DND-41 (cell line): Measurements from ENCODE around the gene PAMR1.
"Not testable (repeated sequence)": the region's sequence is repeated elsewhere in the genome, so short reads cannot be mapped to it uniquely, and the experiment has no call there.

Experiments
- ATAC-seq: fragments of 200-7000 bp; cut with Tn5 transposase; 3 replicates; pipeline ENCODE4 v1.9.1; 2021; ENCODE audit warnings: low read depth; ENCODE audit not compliant: insufficient read depth
- DNase-seq: peaks from one replicate; pipeline ENCODE4 v3.0.0-alpha.2; 2020
- H2AFZ ChIP-seq: 2 replicates; pipeline ENCODE4 v1.6.0; 2012; ENCODE audit warnings: low read depth, low read length
- H3K27ac ChIP-seq: 2 replicates; pipeline ENCODE4 v1.5.1; 2012; ENCODE audit warnings: low read length, inconsistent platforms
- H3K27me3 ChIP-seq: fragments of 200-600 bp; sonication (generic); 2 replicates; pipeline ENCODE4 v1.6.0; 2012; ENCODE audit warnings: low read length, mild to moderate bottlenecking, inconsistent platforms; ENCODE audit not compliant: insufficient read depth, poor library complexity
- H3K36me3 ChIP-seq: 2 replicates; pipeline ENCODE4 v1.5.1; 2012; ENCODE audit warnings: low read length, inconsistent platforms; ENCODE audit not compliant: insufficient read depth
- H3K4me1 ChIP-seq: 2 replicates; pipeline ENCODE4 v1.5.1; 2012; ENCODE audit warnings: mild to moderate bottlenecking, low read length; ENCODE audit not compliant: insufficient read depth
- H3K4me2 ChIP-seq: 2 replicates; pipeline ENCODE4 v1.6.0; 2012; ENCODE audit warnings: mild to moderate bottlenecking, moderate library complexity, low read length, inconsistent platforms; ENCODE audit not compliant: insufficient read depth
- H3K4me3 ChIP-seq, 2 experiments: fragments of 200-600 bp in 1 of 2; shearing (Covaris generic) in 1 of 2; 2 replicates each; pipeline ENCODE4 v1.5.1; 2012 to 2016; ENCODE audit warnings: inconsistent platforms in 2 of 2, low read length in 2 of 2, mild to moderate bottlenecking in 2 of 2, low read depth in 1 of 2, moderate library complexity in 1 of 2
- H3K79me2 ChIP-seq: 2 replicates; pipeline ENCODE4 v1.6.0; 2012; ENCODE audit warnings: low read length, inconsistent platforms; ENCODE audit not compliant: insufficient read depth
- H3K9ac ChIP-seq: 2 replicates; pipeline ENCODE4 v1.6.0; 2012; ENCODE audit warnings: low read depth, mild to moderate bottlenecking, inconsistent platforms, low read length, moderate library complexity
- H3K9me3 ChIP-seq: 2 replicates; pipeline ENCODE4 v1.5.1; 2012; ENCODE audit warnings: low read length, moderate library complexity, mild to moderate bottlenecking, inconsistent platforms; ENCODE audit not compliant: insufficient read depth, severe bottlenecking
- H4K20me1 ChIP-seq: 2 replicates; pipeline ENCODE4 v1.6.0; 2012; ENCODE audit warnings: low read length; ENCODE audit not compliant: insufficient read depth
- EZH2 ChIP-seq: IDR thresholded peaks from 3 replicates; pipeline ENCODE4 v1.6.1; 2012; ENCODE audit warnings: borderline replicate concordance, low read depth, mild to moderate bottlenecking, moderate library complexity, low read length, inconsistent platforms; ENCODE audit not compliant: severe bottlenecking
- TF ChIP-seq, protein P1 (sequence below): IDR thresholded peaks from 2 replicates; pipeline ENCODE4 v1.5.1; 2012; ENCODE audit warnings: borderline replicate concordance, low read length, moderate library complexity, mild to moderate bottlenecking; ENCODE audit not compliant: poor library complexity, severe bottlenecking; ENCODE audit errors: extremely low read depth

PAMR1 gene

GRCh38 chr11:35523861-35524260 lies 1.6 kb downstream of the PAMR1 start:
- Histone ChIP-seq H3K4me3 (no peak overlapping the region), H3K4me1 (no peaks in the 10 kb centered on the region), H3K27ac (no peak overlapping the region), H3K4me2 (no peak overlapping the region), H3K9ac (no peak overlapping the region), H3K36me3 (no peaks in the 10 kb centered on the region), H3K79me2 (no peaks in the 10 kb centered on the region), H3K27me3 (peaks cover 18% of the 10 kb centered on the region), H4K20me1 (no peaks in the 10 kb centered on the region), H3K9me3 (no peaks in the 10 kb centered on the region), H2AFZ (no peak overlapping the region)
- DNase-seq (no peak), ATAC-seq (no peak)
- TF ChIP-seq EZH2: no peak
- TF ChIP-seq, protein P1, sequence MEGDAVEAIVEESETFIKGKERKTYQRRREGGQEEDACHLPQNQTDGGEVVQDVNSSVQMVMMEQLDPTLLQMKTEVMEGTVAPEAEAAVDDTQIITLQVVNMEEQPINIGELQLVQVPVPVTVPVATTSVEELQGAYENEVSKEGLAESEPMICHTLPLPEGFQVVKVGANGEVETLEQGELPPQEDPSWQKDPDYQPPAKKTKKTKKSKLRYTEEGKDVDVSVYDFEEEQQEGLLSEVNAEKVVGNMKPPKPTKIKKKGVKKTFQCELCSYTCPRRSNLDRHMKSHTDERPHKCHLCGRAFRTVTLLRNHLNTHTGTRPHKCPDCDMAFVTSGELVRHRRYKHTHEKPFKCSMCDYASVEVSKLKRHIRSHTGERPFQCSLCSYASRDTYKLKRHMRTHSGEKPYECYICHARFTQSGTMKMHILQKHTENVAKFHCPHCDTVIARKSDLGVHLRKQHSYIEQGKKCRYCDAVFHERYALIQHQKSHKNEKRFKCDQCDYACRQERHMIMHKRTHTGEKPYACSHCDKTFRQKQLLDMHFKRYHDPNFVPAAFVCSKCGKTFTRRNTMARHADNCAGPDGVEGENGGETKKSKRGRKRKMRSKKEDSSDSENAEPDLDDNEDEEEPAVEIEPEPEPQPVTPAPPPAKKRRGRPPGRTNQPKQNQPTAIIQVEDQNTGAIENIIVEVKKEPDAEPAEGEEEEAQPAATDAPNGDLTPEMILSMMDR: no peak

GRCh38 chr11:35523331-35523768 lies 2.1 kb downstream of the PAMR1 start:
- Histone ChIP-seq H3K4me1 (no peaks in the 10 kb centered on the region), H2AFZ (no peak overlapping the region), H3K27me3 (peaks cover 14% of the 10 kb centered on the region), H4K20me1 (no peaks in the 10 kb centered on the region), H3K4me3 (no peak overlapping the region), H3K27ac (no peak overlapping the region), H3K36me3 (no peaks in the 10 kb centered on the region), H3K9ac (no peak overlapping the region), H3K79me2 (no peaks in the 10 kb centered on the region), H3K9me3 (no peaks in the 10 kb centered on the region), H3K4me2 (no peak overlapping the region)
- DNase-seq (no peak), ATAC-seq (no peak)
- TF ChIP-seq, protein P1: no peak
- no peak for TF ChIP-seq EZH2

DNA sequence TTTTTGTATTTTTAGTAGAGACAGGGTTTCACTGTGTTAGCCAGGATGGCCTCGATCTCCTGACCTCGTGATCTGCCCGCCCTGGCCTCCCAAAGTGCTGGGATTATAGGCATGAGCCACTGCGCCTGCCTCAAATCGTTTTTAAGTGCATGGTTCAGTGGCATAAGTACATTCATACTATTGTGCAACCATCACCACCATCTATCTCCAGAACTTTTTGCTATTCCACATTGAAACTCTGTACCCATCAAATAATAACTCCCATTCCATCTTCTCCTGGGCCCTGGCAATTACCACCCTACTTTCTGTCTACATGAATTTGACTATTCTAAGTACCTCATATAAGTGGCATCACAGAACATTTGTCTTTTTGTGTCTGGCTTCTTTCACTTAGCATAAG lies 3.3 kb downstream of the PAMR1 start:
- not testable (repeated sequence) for H4K20me1 ChIP-seq, H3K4me2 ChIP-seq, ATAC-seq, H3K4me3 ChIP-seq, H3K79me2 ChIP-seq, DNase-seq, H3K9me3 ChIP-seq, H3K36me3 ChIP-seq, H3K27ac ChIP-seq, H3K4me1 ChIP-seq, H2AFZ ChIP-seq, H3K9ac ChIP-seq
- H3K27me3 ChIP-seq: peaks cover 16% of the 10 kb centered on the region

- ATAC-seq (no peak), DNase-seq (no peak)
- H3K4me2 ChIP-seq: no peak overlapping the region
- no peak overlapping the region for H2AFZ ChIP-seq
- no peaks in the 10 kb centered on the region for H3K79me2 ChIP-seq
- no peaks in the 10 kb centered on the region for H3K36me3 ChIP-seq
- no peak for TF ChIP-seq EZH2
- TF ChIP-seq, protein P1: no peak
- no peak overlapping the region for H3K27ac ChIP-seq
- no peak overlapping the region for H3K4me3 ChIP-seq
- peaks cover 19% of the 10 kb centered on the region for H3K27me3 ChIP-seq
- no peaks in the 10 kb centered on the region for H3K4me1 ChIP-seq
- no peaks in the 10 kb centered on the region for H4K20me1 ChIP-seq
- no peak overlapping the region for H3K9ac ChIP-seq
- H3K9me3 ChIP-seq: no peaks in the 10 kb centered on the region
These were observed 5.0 kb downstream of the PAMR1 start for GRCh38 chr11:35520376-35520775.
